GM12874 (cell line): Measurements from ENCODE around the gene PIK3C2B.

Source experiments
- CTCF ChIP-seq: IDR thresholded peaks from 2 replicates; pipeline ENCODE4 v1.5.1; 2011; ENCODE audit warnings: low read depth, mild to moderate bottlenecking, control low read depth, low read length, moderate library complexity; ENCODE audit not compliant: insufficient read depth

The PIK3C2B gene

DNA sequence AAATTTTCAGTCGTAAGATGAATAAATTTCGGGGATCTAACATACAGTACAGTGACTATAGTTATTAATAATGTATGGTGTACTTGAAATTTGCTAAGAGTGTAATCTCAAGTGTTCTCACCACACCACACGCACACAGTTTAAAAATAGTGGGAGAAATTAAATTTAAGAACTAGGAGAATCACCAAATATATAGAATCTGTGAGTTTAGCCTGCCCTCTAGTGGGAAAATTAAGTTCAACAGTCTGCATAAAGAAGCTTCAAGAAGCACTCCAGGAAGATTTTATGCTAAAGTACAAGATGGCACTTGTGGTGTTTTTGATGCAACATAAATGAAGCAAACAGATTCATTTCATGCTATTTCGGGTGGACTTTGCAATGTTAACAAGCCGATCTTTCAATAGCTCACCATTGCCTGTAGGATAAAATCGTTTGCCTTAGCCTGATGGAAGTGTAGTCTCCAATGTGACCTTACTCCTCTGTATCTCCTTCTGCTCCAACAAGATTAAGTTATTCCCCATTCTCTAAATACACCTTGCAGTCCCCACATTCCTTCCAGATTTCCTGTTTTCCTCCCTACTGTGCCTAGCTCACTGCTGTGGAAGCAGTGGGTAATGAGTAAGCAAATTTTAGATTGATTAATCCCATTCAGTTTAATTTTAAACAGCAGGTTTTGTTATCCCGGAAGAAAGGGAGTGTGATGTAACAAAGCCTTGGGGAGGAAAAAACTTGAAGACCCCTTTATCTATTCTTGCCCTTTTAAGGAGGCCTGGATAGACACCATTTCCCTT, 8.7 kb upstream of the PIK3C2B start:
- TF ChIP-seq CTCF: peak; percentile 49

- no peak for TF ChIP-seq CTCF
These were observed 7.6 kb upstream of the PIK3C2B start for GRCh38 chr1:204502241-204502640.

DNA sequence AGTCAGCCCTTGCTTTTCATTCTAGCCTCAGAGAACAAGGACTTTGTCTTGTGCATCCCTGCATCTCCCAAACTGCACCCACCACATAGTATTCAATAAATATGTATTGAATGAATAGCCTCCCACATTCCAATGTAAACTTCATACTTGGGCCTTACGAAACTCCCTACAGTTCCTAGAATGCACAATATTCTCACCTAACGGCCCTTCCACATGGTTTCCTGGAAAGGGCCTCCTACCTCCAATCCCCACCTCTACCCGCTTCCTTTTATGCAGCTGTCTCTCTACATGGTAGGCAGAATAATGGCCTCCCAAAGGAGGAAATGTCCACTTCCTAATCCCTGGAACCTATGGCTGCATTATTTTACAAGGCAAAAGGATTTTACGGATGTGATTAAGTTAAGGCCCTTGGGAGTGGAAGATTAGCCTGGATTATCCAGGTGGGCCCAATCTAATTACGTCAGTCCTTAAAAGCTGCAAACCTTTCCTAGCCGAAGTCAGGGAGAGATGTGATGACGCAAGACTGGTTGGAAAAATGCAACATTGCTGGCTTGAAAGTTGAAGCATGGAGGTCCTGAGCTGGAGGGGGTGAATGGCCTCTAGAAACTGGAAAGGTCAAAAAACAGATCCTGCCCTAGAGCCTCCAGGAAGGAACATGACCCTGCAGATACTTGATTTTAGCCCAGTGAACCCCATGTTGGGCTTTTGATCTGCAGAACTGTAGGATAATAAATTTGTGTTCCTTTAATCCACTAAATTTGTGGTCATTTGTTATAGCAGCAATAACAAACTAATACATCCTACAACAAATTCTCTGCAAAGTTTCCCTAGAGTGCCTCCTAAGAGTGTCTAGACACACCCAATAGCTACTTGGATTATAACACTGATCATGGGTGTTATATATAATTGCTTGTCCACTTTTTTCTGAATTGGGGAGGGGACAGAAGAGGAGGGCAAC, 5.2 kb upstream of the PIK3C2B start:
- TF ChIP-seq CTCF: no peak

- TF ChIP-seq CTCF: no peak
These were observed 4.4 kb upstream of the PIK3C2B start for GRCh38 chr1:204498981-204499380.

DNA sequence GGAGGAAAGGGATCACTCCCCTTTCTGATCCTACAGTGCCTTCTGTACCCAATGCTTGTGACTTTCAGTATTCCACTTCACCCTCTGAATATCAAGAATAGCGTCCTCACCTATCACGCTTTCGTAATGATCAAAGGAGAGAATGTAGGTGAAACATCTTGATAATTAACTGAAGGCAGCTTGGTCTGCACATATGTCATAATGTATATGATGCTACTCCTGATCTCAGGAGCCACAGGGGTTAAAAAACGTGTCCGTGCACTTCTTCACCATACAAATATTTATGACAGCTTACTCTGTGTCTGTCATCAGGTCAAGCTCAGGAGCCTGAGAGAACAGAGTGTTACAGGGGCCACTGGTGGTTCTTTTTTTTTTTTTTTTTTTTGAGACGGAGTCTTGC, 1.2 kb upstream of the PIK3C2B start:
- TF ChIP-seq CTCF: no peak

DNA sequence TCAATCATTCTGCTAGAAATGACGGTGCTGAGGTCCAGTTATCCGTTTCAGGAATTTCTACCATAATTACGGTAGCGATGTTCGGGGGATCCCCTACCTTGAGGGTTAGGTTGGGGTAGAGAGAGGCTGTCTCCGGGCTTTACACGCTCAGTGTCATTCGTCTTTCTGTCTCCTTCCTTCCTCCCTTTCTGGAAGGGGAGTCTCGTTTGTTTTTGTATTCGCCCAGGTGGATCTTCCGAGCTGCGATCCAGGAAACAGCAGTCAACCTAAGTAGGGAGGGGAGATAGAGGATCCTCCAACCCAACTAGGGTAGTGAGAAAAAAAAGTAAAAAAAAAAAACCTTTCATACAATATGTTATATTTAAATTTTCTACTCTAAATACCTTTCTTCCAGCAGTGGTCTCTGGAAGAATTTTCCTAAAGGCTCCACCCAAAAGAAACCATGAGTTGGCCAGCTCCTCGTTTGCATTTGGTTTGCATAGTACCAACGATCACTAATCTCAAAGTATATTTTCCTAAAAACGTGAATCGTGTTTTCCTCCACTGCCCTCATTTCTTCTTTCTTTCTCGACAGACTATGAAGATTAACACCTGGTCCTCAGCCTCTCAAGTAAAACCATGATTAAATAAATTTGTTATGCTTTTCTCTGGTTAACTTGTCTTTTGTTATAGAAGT, 611 bp upstream of the PIK3C2B start:
- TF ChIP-seq CTCF: no peak

DNA sequence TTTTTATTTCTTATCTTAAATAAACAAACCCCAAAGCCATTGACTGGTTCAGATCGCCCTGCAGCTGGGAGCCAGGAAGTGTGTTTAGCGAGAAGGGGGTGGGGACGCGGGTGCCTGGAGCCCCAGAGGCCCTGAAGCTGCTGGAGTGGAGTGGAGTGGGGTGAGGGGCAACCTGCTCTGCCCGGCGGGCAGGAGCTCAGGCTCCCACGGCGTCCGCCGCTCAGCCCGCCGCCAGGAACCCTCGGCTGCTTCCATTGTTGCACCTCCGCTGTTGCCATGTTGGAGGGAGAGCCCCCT, 673 bp downstream of the PIK3C2B start:
- TF ChIP-seq CTCF: no peak
